ENCODE measurements around the gene WDFY3. TPM values are rescaled to one million over a fixed set of nuclear protein-coding genes. Genes with fewer than 3 reads are reported as not detected.
A peak's percentile ranks its signal among the peaks of the same experiment; 100 is the strongest.

The WDFY3 gene
- total RNA-seq, 1 donor = 91.9 TPM

- Histone ChIP-seq H4K20me1 (ENCODE audit: insufficient read depth, low read length) (no peaks in the 10 kb centered on the region), H3K4me3 (ENCODE audit: insufficient read depth, low read length) (no peak overlapping the region), H3K9me3 (ENCODE audit: low read depth, low read length) (no peaks in the 10 kb centered on the region), H3K27ac (ENCODE audit: low read depth, low read length) (no peak overlapping the region), H3K27me3 (ENCODE audit: insufficient read depth, low read length) (no peaks in the 10 kb centered on the region), H3K4me2 (ENCODE audit: insufficient read depth, low read length) (no peak overlapping the region), H3K36me3 (ENCODE audit: insufficient read depth, low read length) (peaks cover 14% of the 10 kb centered on the region), H3K4me1 (ENCODE audit: insufficient read depth, low read length) (no peaks in the 10 kb centered on the region), H2AFZ (ENCODE audit: low read length) (no peak overlapping the region), H3K79me2 (ENCODE audit: insufficient read depth, low read length) (no peaks in the 10 kb centered on the region)
- peak; percentile 32 for DNase-seq (ENCODE audit: insufficient read length, low spot score, missing footprints)
- no peak for TF ChIP-seq CTCF (IDR thresholded peaks at IDR 0.05; ENCODE audit: extremely low read depth, low read depth, low read length)
These were observed 173.9 kb downstream of the WDFY3 start for GRCh38 chr4:84792366-84793301.

GRCh38 chr4:84790769-84791565, 175.5 kb downstream of the WDFY3 start:
- H3K27ac ChIP-seq (ENCODE audit: low read depth, low read length) = no peak overlapping the region
- no peak overlapping the region for H2AFZ ChIP-seq (ENCODE audit: low read length)
- H3K9me3 ChIP-seq (ENCODE audit: low read depth, low read length) = no peaks in the 10 kb centered on the region
- no peaks in the 10 kb centered on the region for H4K20me1 ChIP-seq (ENCODE audit: insufficient read depth, low read length)
- no peak overlapping the region for H3K4me3 ChIP-seq (ENCODE audit: insufficient read depth, low read length)
- H3K27me3 ChIP-seq (ENCODE audit: insufficient read depth, low read length) = no peaks in the 10 kb centered on the region
- DNase-seq (ENCODE audit: insufficient read length, low spot score, missing footprints) = no peak
- H3K36me3 ChIP-seq (ENCODE audit: insufficient read depth, low read length) = peaks cover 24% of the 10 kb centered on the region
- H3K79me2 ChIP-seq (ENCODE audit: insufficient read depth, low read length) = no peaks in the 10 kb centered on the region
- H3K4me2 ChIP-seq (ENCODE audit: insufficient read depth, low read length) = no peak overlapping the region
- H3K4me1 ChIP-seq (ENCODE audit: insufficient read depth, low read length) = no peaks in the 10 kb centered on the region
- no peak for TF ChIP-seq CTCF (IDR thresholded peaks at IDR 0.05; ENCODE audit: extremely low read depth, low read depth, low read length)

DNA sequence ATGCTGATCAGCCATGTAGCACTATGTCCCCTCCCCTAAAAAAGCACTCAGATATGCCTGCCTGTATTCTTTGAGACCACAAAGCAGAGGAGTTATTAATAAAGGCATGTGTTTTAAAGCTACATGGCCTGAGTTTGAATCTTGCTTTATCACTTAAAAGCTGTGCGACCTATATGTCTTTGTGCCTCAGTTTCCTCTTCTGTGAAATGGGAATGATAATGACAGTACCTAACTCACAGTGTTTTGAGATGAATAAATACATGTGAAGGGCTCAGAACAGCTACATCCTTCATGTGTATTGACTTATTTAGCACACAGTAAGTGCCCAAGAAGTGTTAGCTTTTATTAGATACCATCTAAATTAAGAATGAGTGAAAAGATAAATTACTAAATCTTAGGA, 180.0 kb downstream of the WDFY3 start:
- Histone ChIP-seq H3K4me3 (ENCODE audit: insufficient read depth, low read length) (no peak overlapping the region), H3K9me3 (ENCODE audit: low read depth, low read length) (no peaks in the 10 kb centered on the region), H3K4me2 (ENCODE audit: insufficient read depth, low read length) (no peak overlapping the region), H3K4me1 (ENCODE audit: insufficient read depth, low read length) (no peaks in the 10 kb centered on the region), H2AFZ (ENCODE audit: low read length) (no peak overlapping the region), H3K27ac (ENCODE audit: low read depth, low read length) (no peak overlapping the region), H3K36me3 (ENCODE audit: insufficient read depth, low read length) (peaks cover 45% of the 10 kb centered on the region), H3K27me3 (ENCODE audit: insufficient read depth, low read length) (no peaks in the 10 kb centered on the region), H4K20me1 (ENCODE audit: insufficient read depth, low read length) (no peaks in the 10 kb centered on the region), H3K79me2 (ENCODE audit: insufficient read depth, low read length) (no peaks in the 10 kb centered on the region)
- TF ChIP-seq CTCF (IDR thresholded peaks at IDR 0.05; ENCODE audit: extremely low read depth, low read depth, low read length) = no peak
- no peak for DNase-seq (ENCODE audit: insufficient read length, low spot score, missing footprints)

DNA sequence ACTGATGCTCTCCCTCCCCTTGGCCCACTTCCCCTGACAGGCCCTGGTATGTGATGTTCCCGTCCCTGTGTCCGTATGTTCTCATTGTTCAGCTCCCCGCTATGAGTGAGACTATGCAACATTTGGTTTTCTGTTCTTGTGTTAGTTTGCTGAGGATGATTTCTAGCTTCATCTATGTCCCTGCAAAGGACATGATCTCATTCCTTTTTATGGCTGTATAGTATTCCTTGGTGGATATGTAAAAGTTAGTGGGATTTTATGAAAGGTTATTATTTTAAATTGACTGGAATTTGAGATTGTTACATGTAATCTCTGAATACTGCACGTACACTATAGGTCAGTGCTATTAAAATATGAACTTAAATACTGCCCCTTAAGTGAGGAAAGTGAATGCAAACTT, 184.0 kb downstream of the WDFY3 start:
- Histone ChIP-seq H3K4me1 (ENCODE audit: insufficient read depth, low read length) (no peaks in the 10 kb centered on the region), H3K9me3 (ENCODE audit: low read depth, low read length) (no peaks in the 10 kb centered on the region), H3K27ac (ENCODE audit: low read depth, low read length) (no peak overlapping the region), H3K4me2 (ENCODE audit: insufficient read depth, low read length) (no peak overlapping the region), H4K20me1 (ENCODE audit: insufficient read depth, low read length) (no peaks in the 10 kb centered on the region), H3K4me3 (ENCODE audit: insufficient read depth, low read length) (no peak overlapping the region), H3K36me3 (ENCODE audit: insufficient read depth, low read length) (peaks cover 43% of the 10 kb centered on the region), H3K79me2 (ENCODE audit: insufficient read depth, low read length) (no peaks in the 10 kb centered on the region), H2AFZ (ENCODE audit: low read length) (no peak overlapping the region), H3K27me3 (ENCODE audit: insufficient read depth, low read length) (no peaks in the 10 kb centered on the region)
- no peak for TF ChIP-seq CTCF (IDR thresholded peaks at IDR 0.05; ENCODE audit: extremely low read depth, low read depth, low read length)
- DNase-seq (ENCODE audit: insufficient read length, low spot score, missing footprints) = no peak

All from osteoblast (primary cell).